AG10803 (cell line): ENCODE results near the gene PRCP.

Experiments
- DNase-seq: peaks from one replicate; pipeline ENCODE4 v3.0.0; 2010; ENCODE audit warnings: low read depth
- H3K4me3 ChIP-seq: 2 replicates; pipeline ENCODE4 v1.5.1; 2011; ENCODE audit warnings: mild to moderate bottlenecking, low read length, control low read depth
- TF ChIP-seq, protein P1 (sequence below): conservative IDR thresholded peaks from 2 replicates; pipeline ENCODE4 v1.5.1; 2011; ENCODE audit warnings: mild to moderate bottlenecking, low read length, control low read depth, inconsistent platforms

The PRCP gene

DNA sequence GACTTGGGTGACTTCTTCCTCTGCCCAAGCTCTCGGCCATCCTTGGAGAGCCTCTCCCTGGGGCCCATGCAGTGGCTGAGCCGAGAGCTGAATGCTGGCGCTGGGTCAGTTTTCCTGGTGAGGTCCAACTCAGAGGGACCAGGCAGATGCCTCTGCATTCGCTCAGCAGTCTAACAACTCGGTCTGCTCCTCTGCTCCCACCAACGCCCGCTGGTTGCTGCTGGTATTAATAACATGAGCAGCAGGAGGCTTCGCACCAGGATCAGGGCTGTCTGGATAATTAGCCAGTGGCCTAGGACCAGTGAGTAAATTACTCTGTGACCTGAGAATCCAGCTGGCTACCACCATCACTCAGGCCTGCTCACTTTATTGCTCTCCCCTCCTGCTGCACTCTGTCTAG, 88.9 kb downstream of the PRCP start:
- no peak for DNase-seq
- H3K4me3 ChIP-seq = no peak overlapping the region
- TF ChIP-seq, protein P1, sequence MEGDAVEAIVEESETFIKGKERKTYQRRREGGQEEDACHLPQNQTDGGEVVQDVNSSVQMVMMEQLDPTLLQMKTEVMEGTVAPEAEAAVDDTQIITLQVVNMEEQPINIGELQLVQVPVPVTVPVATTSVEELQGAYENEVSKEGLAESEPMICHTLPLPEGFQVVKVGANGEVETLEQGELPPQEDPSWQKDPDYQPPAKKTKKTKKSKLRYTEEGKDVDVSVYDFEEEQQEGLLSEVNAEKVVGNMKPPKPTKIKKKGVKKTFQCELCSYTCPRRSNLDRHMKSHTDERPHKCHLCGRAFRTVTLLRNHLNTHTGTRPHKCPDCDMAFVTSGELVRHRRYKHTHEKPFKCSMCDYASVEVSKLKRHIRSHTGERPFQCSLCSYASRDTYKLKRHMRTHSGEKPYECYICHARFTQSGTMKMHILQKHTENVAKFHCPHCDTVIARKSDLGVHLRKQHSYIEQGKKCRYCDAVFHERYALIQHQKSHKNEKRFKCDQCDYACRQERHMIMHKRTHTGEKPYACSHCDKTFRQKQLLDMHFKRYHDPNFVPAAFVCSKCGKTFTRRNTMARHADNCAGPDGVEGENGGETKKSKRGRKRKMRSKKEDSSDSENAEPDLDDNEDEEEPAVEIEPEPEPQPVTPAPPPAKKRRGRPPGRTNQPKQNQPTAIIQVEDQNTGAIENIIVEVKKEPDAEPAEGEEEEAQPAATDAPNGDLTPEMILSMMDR = no peak

GRCh38 chr11:82810738-82811137, 89.5 kb downstream of the PRCP start:
- no peak for DNase-seq
- H3K4me3 ChIP-seq = no peak overlapping the region
- TF ChIP-seq, protein P1 = no peak

DNA sequence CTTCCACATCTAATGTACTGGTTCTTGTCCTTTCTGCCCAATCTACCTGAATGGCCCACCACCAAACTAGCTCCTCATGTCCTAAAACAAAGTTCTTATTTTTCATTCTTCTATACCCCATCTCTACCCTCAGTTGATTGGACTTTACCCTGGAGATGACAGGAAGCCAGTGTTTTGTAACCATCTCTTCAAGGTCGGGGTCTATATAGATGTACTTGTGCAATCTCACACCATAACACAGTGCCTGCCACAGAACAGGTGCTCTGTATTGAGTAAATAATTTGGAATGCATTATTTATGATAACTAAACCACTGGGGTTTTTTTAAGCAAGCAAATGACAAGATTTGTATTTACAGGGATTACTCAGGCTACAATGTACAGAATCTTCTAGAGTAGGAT, 89.9 kb downstream of the PRCP start:
- TF ChIP-seq, protein P1 = no peak
- no peak for DNase-seq
- no peak overlapping the region for H3K4me3 ChIP-seq

DNA sequence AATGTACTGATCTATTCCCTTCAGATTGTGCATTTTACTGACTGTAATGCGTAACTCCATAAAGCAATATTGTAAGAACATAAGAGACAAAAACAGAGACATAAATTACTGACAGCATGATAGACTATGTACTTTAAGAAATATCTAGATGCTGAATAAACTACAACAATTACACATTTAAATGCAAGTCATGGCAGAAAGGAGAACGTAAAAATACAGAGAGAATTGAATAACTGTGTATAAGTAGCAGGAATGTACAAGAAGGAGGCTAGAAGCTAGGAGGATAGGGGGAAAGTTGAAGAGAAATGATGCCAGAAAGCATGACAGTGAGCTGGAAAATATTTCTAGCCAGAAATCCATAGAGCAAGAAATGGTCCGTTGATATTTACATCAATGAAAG, 92.6 kb downstream of the PRCP start:
- TF ChIP-seq, protein P1 = no peak
- no peak overlapping the region for H3K4me3 ChIP-seq
- DNase-seq = no peak

DNA sequence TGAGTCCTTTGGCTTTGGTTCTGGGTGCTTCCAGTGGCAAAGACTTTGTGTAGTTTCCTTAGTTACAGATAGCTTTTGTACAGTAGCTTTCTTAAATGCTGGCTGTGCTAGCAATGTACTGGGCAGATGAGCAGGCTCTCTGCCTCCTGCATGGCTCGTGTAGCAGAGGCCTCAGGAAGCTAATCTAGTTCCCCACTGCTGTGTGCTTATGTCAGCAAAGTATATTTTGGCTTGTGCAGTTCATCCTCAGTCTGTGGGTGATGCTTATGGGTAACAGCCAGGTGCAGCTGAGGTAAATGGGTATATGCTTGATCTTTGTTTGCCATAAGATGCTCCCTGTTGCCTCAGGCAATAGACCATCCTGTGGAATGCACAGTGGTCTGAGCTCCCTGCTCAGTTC, 97.5 kb downstream of the PRCP start:
- DNase-seq = no peak
- H3K4me3 ChIP-seq = no peak overlapping the region
- TF ChIP-seq, protein P1 = no peak

DNA sequence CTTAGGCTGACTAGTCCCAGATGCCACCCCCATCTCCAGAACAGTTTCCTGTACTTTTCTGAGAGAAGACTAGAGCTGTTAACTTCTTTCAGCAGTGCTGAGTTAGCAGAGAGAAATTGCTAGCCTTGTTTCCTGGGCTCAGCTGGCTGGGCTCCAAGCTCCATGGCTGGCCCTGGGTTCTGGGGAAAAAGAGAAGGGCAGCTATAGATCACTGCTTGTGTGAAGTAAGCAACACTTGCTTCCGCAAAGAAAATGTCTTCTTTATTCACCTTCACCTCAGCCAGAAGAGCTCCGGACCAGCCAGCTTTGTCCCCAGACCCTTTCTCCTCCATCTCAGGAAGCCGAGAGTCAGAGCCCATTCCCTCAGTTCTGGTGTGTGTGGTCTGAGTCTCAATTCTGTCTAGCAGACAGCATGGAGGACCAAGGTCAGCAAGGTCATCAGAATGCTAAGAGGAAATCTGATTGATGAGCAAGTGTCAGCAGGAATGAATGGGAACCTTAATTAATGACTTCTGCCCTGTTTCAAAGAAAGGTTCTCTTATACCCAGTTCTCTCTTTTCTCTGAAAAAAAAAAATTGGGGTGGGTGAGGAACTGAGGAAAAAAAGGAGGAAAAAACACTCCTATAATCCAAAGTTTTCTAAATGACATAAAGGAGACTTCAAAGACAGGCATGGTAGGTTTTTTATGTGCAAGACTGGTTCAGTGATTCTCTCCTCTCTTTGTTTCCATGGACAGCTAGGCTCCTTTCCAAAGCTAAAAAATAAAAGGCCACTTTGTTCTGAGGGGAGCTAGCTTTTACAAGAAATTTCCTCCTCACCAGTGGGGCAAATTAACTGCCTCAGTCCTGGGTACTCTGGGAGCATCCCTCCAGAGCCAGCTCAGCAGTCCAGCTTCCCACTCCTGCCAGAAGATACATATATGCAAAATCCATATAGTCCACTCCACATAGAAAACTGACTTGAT, 103.0 kb downstream of the PRCP start:
- no peak overlapping the region for H3K4me3 ChIP-seq
- TF ChIP-seq, protein P1 = no peak
- DNase-seq = no peak

DNA sequence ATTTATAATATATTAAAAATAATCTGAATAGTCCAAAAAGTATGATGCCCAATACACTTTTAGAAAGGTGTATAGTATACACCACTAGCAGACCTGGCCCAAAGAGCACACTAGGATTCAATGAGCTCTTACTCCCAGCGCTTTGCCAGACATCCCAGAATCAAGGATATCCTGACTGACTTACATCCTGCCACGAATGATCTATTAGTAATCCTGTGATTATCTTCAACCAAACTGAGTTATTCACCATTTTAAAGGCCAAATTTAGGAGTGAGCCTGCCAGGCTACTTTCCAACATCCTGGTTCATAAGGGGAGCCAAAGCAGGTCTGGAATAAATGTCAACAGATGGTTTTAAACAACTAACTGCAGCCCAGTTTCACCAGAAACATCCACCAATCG, 105.7 kb downstream of the PRCP start:
- no peak overlapping the region for H3K4me3 ChIP-seq
- no peak for DNase-seq
- TF ChIP-seq, protein P1 = no peak
